OCI-LY1 (cell line): ENCODE measurements around the gene FKBP11.

ENCODE experiments used
- H2AFZ ChIP-seq: fragments of 200-600 bp; sonication (generic), shearing (Covaris generic); 2 replicates; pipeline ENCODE4 v1.6.0; 2014; ENCODE audit warnings: antibody characterized with exemption, mild to moderate bottlenecking, low read length
- H3F3A ChIP-seq: fragments of 200-600 bp; sonication (generic), shearing (Covaris generic); 2 replicates; pipeline ENCODE4 v1.6.0; 2014; ENCODE audit warnings: mild to moderate bottlenecking, antibody characterized with exemption, low read length, moderate library complexity; ENCODE audit not compliant: insufficient read depth
- H3K27ac ChIP-seq: fragments of 200-600 bp; sonication (generic); 2 replicates; pipeline ENCODE4 v1.5.1; 2014; ENCODE audit warnings: low read length, mixed run types, mild to moderate bottlenecking, low read depth; ENCODE audit not compliant: poor library complexity, severe bottlenecking
- H3K27me3 ChIP-seq: fragments of 200-600 bp; sonication (generic); 2 replicates; pipeline ENCODE4 v1.6.0; 2014; ENCODE audit warnings: antibody characterized with exemption, mild to moderate bottlenecking, low read length, moderate library complexity; ENCODE audit not compliant: insufficient read depth
- H3K36me3 ChIP-seq: fragments of 200-600 bp; sonication (generic); 2 replicates; pipeline ENCODE4 v1.6.1; 2014; ENCODE audit warnings: mild to moderate bottlenecking, antibody characterized with exemption, low read length, moderate library complexity, mixed read lengths; ENCODE audit not compliant: insufficient read depth
- H3K4me1 ChIP-seq: fragments of 200-600 bp; sonication (generic); 2 replicates; pipeline ENCODE4 v1.5.1; 2014; ENCODE audit warnings: mild to moderate bottlenecking, low read length, moderate library complexity; ENCODE audit not compliant: insufficient read depth, severe bottlenecking
- H3K4me2 ChIP-seq: fragments of 200-600 bp; sonication (generic), shearing (Covaris generic); 2 replicates; pipeline ENCODE4 v1.6.1; 2014; ENCODE audit warnings: low read length
- H3K4me3 ChIP-seq: fragments of 200-600 bp; sonication (generic); 2 replicates; pipeline ENCODE4 v1.5.1; 2014; ENCODE audit warnings: low read length, low read depth, mild to moderate bottlenecking, mixed read lengths; ENCODE audit not compliant: poor library complexity, severe bottlenecking
- H3K79me2 ChIP-seq: fragments of 200-600 bp; shearing (Covaris generic); 2 replicates; pipeline ENCODE4 v1.6.1; 2016; ENCODE audit warnings: mixed run types, low read length, mixed read lengths; ENCODE audit not compliant: insufficient read depth
- H3K9ac ChIP-seq: fragments of 200-600 bp; sonication (generic), shearing (Covaris generic); 2 replicates; pipeline ENCODE4 v1.6.1; 2014; ENCODE audit warnings: mild to moderate bottlenecking, low read length, mixed read lengths
- H3K9me2 ChIP-seq: fragments of 200-600 bp; sonication (generic), shearing (Covaris generic); 2 replicates; pipeline ENCODE4 v1.6.1; 2014; ENCODE audit warnings: low read depth, mild to moderate bottlenecking, low read length, mixed read lengths
- H3K9me3 ChIP-seq: fragments of 200-600 bp; shearing (Covaris generic); 2 replicates; pipeline ENCODE4 v1.6.1; 2014; ENCODE audit warnings: low read length, mixed read lengths
- H4K20me1 ChIP-seq: fragments of 200-600 bp; sonication (generic), shearing (Covaris generic); 2 replicates; pipeline ENCODE4 v1.6.0; 2016; ENCODE audit warnings: mild to moderate bottlenecking, low read length; ENCODE audit not compliant: insufficient read depth
- CTCF ChIP-seq: fragments of 200-600 bp; sonication (generic), shearing (Covaris generic); IDR thresholded peaks from 2 replicates; pipeline ENCODE4 v1.5.1; 2017; ENCODE audit warnings: mild to moderate bottlenecking, antibody characterized with exemption, low read length, moderate library complexity, mixed read lengths
- EZH2 ChIP-seq: fragments of 200-600 bp; sonication (generic), shearing (Covaris generic); IDR thresholded peaks from 2 replicates; pipeline ENCODE4 v1.8.0; 2017; ENCODE audit warnings: borderline replicate concordance, mixed run types, mild to moderate bottlenecking, antibody characterized with exemption, low read length, moderate library complexity, mixed read lengths

Gene FKBP11

GRCh38 chr12:48961801-48962200 is 36.5 kb upstream of the FKBP11 start:
- no peaks in the 10 kb centered on the region for H3F3A ChIP-seq
- H2AFZ ChIP-seq, result no peak overlapping the region
- H3K4me3 ChIP-seq, result no peak overlapping the region
- H3K27me3 ChIP-seq, result no peaks in the 10 kb centered on the region
- no peaks in the 10 kb centered on the region for H3K36me3 ChIP-seq
- H3K79me2 ChIP-seq, result no peaks in the 10 kb centered on the region
- no peaks in the 10 kb centered on the region for H3K9me2 ChIP-seq
- H4K20me1 ChIP-seq, result no peaks in the 10 kb centered on the region
- no peak overlapping the region for H3K4me2 ChIP-seq
- H3K9me3 ChIP-seq, result no peaks in the 10 kb centered on the region
- no peak overlapping the region for H3K9ac ChIP-seq
- H3K4me1 ChIP-seq, result peaks cover 18% of the 10 kb centered on the region
- TF ChIP-seq EZH2 (no peak), CTCF (no peak)
- no peak overlapping the region for H3K27ac ChIP-seq

- H3K9me3 ChIP-seq, result no peaks in the 10 kb centered on the region
These were observed 36.0 kb upstream of the FKBP11 start for GRCh38 chr12:48961331-48961730.

GRCh38 chr12:48960834-48961233 is 35.5 kb upstream of the FKBP11 start:
- no peak overlapping the region for H3K9ac ChIP-seq
- H3K9me3 ChIP-seq, result no peaks in the 10 kb centered on the region

More at GRCh38 chr12:48961331-48961730, 36.0 kb upstream of the FKBP11 start:
- no peak for TF ChIP-seq CTCF
- TF ChIP-seq EZH2, result no peak
- no peak overlapping the region for H3K4me2 ChIP-seq
- no peak overlapping the region for H2AFZ ChIP-seq
- no peaks in the 10 kb centered on the region for H3K36me3 ChIP-seq
- no peak overlapping the region for H3K9ac ChIP-seq
- no peaks in the 10 kb centered on the region for H3F3A ChIP-seq
- H4K20me1 ChIP-seq, result no peaks in the 10 kb centered on the region
- no peaks in the 10 kb centered on the region for H3K9me2 ChIP-seq
- H3K4me1 ChIP-seq, result peaks cover 17% of the 10 kb centered on the region
- no peak overlapping the region for H3K4me3 ChIP-seq
- no peak overlapping the region for H3K27ac ChIP-seq
- peaks cover under 1% of the 10 kb centered on the region; the same call in 1 of the 2 replicates for H3K79me2 ChIP-seq
- H3K27me3 ChIP-seq, result no peaks in the 10 kb centered on the region

More at GRCh38 chr12:48960834-48961233, 35.5 kb upstream of the FKBP11 start:
- TF ChIP-seq CTCF (no peak), EZH2 (no peak)
- no peak overlapping the region for H3K4me3 ChIP-seq
- peaks cover 17% of the 10 kb centered on the region for H3K4me1 ChIP-seq
- H3F3A ChIP-seq, result no peaks in the 10 kb centered on the region
- H3K79me2 ChIP-seq, result peaks cover 5% of the 10 kb centered on the region; the same call in 1 of the 2 replicates
- no peaks in the 10 kb centered on the region for H3K9me2 ChIP-seq
- H3K27me3 ChIP-seq, result no peaks in the 10 kb centered on the region
- H2AFZ ChIP-seq, result no peak overlapping the region
- H3K36me3 ChIP-seq, result peaks cover under 1% of the 10 kb centered on the region; the same call in 1 of the 2 replicates
- no peaks in the 10 kb centered on the region for H4K20me1 ChIP-seq
- no peak overlapping the region for H3K4me2 ChIP-seq
- no peak overlapping the region for H3K27ac ChIP-seq
